ENCODE measurements around the gene ZNF202. TPM values are rescaled to one million over a fixed set of nuclear protein-coding genes. Genes with fewer than 3 reads are reported as not detected.

ZNF202 gene
- total RNA-seq, 1 donor from 2014 or later: 27.8 TPM

DNA sequence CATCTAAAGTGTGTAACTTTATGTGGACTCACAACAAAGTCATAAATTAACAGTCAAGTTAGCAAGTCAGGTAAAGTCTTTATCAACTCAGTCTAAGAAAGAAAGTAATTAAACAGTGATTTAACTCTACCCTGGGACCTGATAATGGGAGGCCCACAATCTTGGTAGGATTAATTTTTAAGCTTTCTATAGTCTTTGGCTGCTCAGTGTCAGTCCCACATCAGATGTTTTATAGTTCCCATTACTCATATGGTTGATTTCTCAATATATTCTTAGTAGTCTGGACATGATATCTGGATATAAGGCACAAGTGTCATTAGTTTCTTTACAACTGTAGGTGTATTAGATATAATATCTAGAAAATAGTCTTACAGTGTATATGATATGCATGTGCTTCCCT lies 48.5 kb downstream of the ZNF202 start:
- ChIA-PET POLR2A (no interaction called here), CTCF (interaction anchor here (0.6 kb wide), 1 partner anchor 180 kb away, joined by 3 read pairs; no protein-coding TSS in a partner anchor)
- DNase-seq (no peak), ATAC-seq (ENCODE audit: low read depth) (no peak)
- intact Hi-C loops (cut with micrococcal nuclease): no loop called here
- H3K4me1 Mint-ChIP-seq: no peaks in the 10 kb centered on the region
- no peak overlapping the region for H3K4me3 Mint-ChIP-seq
- H3K27ac Mint-ChIP-seq: no peak overlapping the region
- no peaks in the 10 kb centered on the region for H3K9me3 Mint-ChIP-seq
- TF ChIP-seq, protein P1, sequence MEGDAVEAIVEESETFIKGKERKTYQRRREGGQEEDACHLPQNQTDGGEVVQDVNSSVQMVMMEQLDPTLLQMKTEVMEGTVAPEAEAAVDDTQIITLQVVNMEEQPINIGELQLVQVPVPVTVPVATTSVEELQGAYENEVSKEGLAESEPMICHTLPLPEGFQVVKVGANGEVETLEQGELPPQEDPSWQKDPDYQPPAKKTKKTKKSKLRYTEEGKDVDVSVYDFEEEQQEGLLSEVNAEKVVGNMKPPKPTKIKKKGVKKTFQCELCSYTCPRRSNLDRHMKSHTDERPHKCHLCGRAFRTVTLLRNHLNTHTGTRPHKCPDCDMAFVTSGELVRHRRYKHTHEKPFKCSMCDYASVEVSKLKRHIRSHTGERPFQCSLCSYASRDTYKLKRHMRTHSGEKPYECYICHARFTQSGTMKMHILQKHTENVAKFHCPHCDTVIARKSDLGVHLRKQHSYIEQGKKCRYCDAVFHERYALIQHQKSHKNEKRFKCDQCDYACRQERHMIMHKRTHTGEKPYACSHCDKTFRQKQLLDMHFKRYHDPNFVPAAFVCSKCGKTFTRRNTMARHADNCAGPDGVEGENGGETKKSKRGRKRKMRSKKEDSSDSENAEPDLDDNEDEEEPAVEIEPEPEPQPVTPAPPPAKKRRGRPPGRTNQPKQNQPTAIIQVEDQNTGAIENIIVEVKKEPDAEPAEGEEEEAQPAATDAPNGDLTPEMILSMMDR (IDR thresholded peaks at IDR 0.05): no peak
- H3K36me3 Mint-ChIP-seq (ENCODE audit: low read depth): no peaks in the 10 kb centered on the region
- peaks cover 17% of the 10 kb centered on the region for H3K27me3 Mint-ChIP-seq

GRCh38 chr11:123690485-123690884 lies 51.0 kb downstream of the ZNF202 start:
- no peak for DNase-seq
- POLR2A ChIA-PET: no interaction called here
- Mint-ChIP-seq H3K4me1 (no peaks in the 10 kb centered on the region), H3K9me3 (no peaks in the 10 kb centered on the region), H3K36me3 (ENCODE audit: low read depth) (no peaks in the 10 kb centered on the region), H3K27ac (no peak overlapping the region), H3K27me3 (peaks cover 18% of the 10 kb centered on the region), H3K4me3 (no peak overlapping the region)
- ATAC-seq (ENCODE audit: low read depth): no peak
- intact Hi-C loops (cut with micrococcal nuclease): no loop called here
- CTCF ChIA-PET: no interaction called here
- TF ChIP-seq, protein P1 (IDR thresholded peaks at IDR 0.05): no peak

GRCh38 chr11:123684601-123685000 lies 56.9 kb downstream of the ZNF202 start:
- H3K36me3 Mint-ChIP-seq (ENCODE audit: low read depth): no peaks in the 10 kb centered on the region
- DNase-seq (no peak), ATAC-seq (ENCODE audit: low read depth) (no peak)
- no peak overlapping the region for H3K4me3 Mint-ChIP-seq
- peaks cover 15% of the 10 kb centered on the region for H3K27me3 Mint-ChIP-seq
- H3K9me3 Mint-ChIP-seq: no peaks in the 10 kb centered on the region
- POLR2A ChIA-PET: no interaction called here
- intact Hi-C loops (cut with micrococcal nuclease): no loop called here
- CTCF ChIA-PET: no interaction called here
- TF ChIP-seq, protein P1 (IDR thresholded peaks at IDR 0.05): no peak
- H3K27ac Mint-ChIP-seq: no peak overlapping the region
- H3K4me1 Mint-ChIP-seq: no peaks in the 10 kb centered on the region

- DNase-seq (no peak), ATAC-seq (ENCODE audit: low read depth) (no peak)
- Mint-ChIP-seq H3K27me3 (peaks cover 9% of the 10 kb centered on the region), H3K4me1 (no peaks in the 10 kb centered on the region), H3K9me3 (no peaks in the 10 kb centered on the region), H3K4me3 (no peak overlapping the region), H3K36me3 (ENCODE audit: low read depth) (no peaks in the 10 kb centered on the region), H3K27ac (no peak overlapping the region)
- ChIA-PET POLR2A (no interaction called here), CTCF (no interaction called here)
- intact Hi-C loops (cut with micrococcal nuclease): no loop called here
- TF ChIP-seq, protein P1 (IDR thresholded peaks at IDR 0.05): no peak
Observed at GRCh38 chr11:123683428-123684170, 57.9 kb downstream of the ZNF202 start.

DNA sequence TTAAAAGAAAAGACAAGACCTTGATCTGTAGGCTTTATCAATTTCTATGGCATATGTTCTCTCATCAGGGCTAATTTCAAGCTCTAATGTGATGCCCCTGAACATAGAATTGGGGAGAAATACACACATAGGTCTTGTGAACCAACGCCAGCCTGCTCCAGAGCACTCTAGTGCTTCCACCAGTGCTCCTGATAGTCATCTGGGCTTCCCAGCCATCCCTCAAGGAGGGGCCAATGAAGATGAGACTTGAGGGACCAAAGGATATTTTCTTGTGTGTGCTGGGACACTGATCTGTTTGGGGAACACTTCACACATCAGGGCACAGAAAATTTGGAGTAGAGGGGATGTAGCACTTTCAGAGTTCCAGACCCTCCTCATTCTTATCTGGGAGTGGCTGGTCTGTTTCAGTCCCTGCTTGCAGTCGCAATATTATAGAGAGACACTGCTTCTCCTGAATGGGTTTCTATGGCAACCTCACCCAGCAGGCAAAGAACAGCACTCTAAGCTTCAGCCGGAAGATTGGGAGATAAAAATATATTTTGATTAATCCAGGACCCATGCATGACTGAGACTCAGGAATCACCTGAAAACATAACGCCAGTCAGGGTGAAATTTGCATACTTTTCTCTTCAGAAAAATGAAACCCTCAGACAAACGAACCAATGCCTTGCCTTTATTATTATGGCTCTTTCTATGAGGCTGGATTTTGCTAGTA lies 58.6 kb downstream of the ZNF202 start:
- Mint-ChIP-seq H3K4me3 (no peak overlapping the region), H3K4me1 (no peaks in the 10 kb centered on the region), H3K27me3 (peaks cover 8% of the 10 kb centered on the region), H3K36me3 (ENCODE audit: low read depth) (no peaks in the 10 kb centered on the region), H3K9me3 (no peaks in the 10 kb centered on the region), H3K27ac (no peak overlapping the region)
- DNase-seq (no peak), ATAC-seq (ENCODE audit: low read depth) (no peak)
- CTCF ChIA-PET: no interaction called here
- TF ChIP-seq, protein P1 (IDR thresholded peaks at IDR 0.05): no peak
- intact Hi-C loops (cut with micrococcal nuclease): no loop called here
- POLR2A ChIA-PET: no interaction called here

Data from activated B cell treated with CpG ODN at 0.5 μM for 24 hours (primary cell).